Endothelial cell of umbilical vein (primary cell): Measurements from ENCODE around the gene PROZ. TPM values are rescaled to one million over a fixed set of nuclear protein-coding genes. Genes with fewer than 3 reads are reported as not detected.

Experiments used
- BruUV-seq: library from RNA; stranded (reverse); fragments of 400-500 nt; replicated peaks from 2 replicates; lab custom pipeline; 2021; lab: Mats Ljungman, UMichigan
- CTCF ChIA-PET: fragments of 300-600, 350-600 bp; sonication (Branson Sonifier 250); formaldehyde crosslinking; loops from one replicate; lab custom pipeline; 2021; ENCODE audit warnings: antibody characterized with exemption, inconsistent platforms; lab: Charles Lee
- POLR2A ChIA-PET: fragments of 300-600, 350-600 bp; sonication (Branson Sonifier 250); formaldehyde crosslinking; loops from one replicate; lab custom pipeline; 2021; ENCODE audit warnings: antibody characterized with exemption, inconsistent platforms; lab: Charles Lee
- DNase-seq: peaks from one replicate; pipeline ENCODE4 v3.0.0-alpha.2; 2011; ENCODE audit warnings: low read depth, low spot score
- FAIRE-seq: peaks from 2 replicates; lab custom pipeline; 2011; peaks lifted over from hg19 to GRCh38; lab: Jason Lieb, UNC
- H2AFZ ChIP-seq: 2 replicates; pipeline ENCODE4 v1.6.0; 2012; ENCODE audit warnings: low read depth, low read length, control low read depth, inconsistent platforms
- H3K27ac ChIP-seq: 2 replicates; pipeline ENCODE4 v1.5.1; 2011; ENCODE audit warnings: low read depth, mild to moderate bottlenecking, control low read depth, low read length, moderate library complexity; ENCODE audit not compliant: insufficient read depth
- H3K27me3 ChIP-seq, 2 experiments: 2 replicates each; pipeline versions ENCODE4 v1.6.0 to v1.6.1; 2011; ENCODE audit warnings: low read length in 2 of 2, mixed read lengths in 1 of 2; ENCODE audit not compliant: control insufficient read depth in 2 of 2, insufficient read depth in 2 of 2
- H3K36me3 ChIP-seq, 2 experiments: 2 replicates in 1 of 2; 3 replicates in 1 of 2; pipeline ENCODE4 v1.5.1; 2011; ENCODE audit warnings: low read length in 2 of 2, mild to moderate bottlenecking in 1 of 2, moderate library complexity in 1 of 2; ENCODE audit not compliant: control insufficient read depth in 2 of 2, insufficient read depth in 2 of 2; ENCODE audit errors: extremely low read depth in 1 of 2
- H3K4me1 ChIP-seq: 3 replicates; pipeline ENCODE4 v1.5.1; 2011; ENCODE audit warnings: mild to moderate bottlenecking, low read length; ENCODE audit not compliant: control insufficient read depth, insufficient read depth; ENCODE audit errors: extremely low read depth
- H3K4me2 ChIP-seq: 2 replicates; pipeline ENCODE4 v1.6.1; 2011; ENCODE audit warnings: low read length, control low read depth, mixed read lengths; ENCODE audit not compliant: insufficient read depth
- H3K4me3 ChIP-seq, 3 experiments: fragments of 200-600 bp in 1 of 3; sonication (generic), shearing (Covaris generic) in 1 of 3; replicated peaks in 1 of 3; 2 replicates each; pipeline ENCODE4 v1.5.1; 2011 to 2016; ENCODE audit warnings: control low read depth in 3 of 3, low read length in 3 of 3, mild to moderate bottlenecking in 2 of 3, inconsistent platforms in 1 of 3, low read depth in 1 of 3, moderate library complexity in 1 of 3; ENCODE audit not compliant: insufficient read depth in 1 of 3
- H3K79me2 ChIP-seq: 2 replicates; pipeline ENCODE4 v1.6.0; 2012; ENCODE audit warnings: low read length, inconsistent platforms; ENCODE audit not compliant: control insufficient read depth, insufficient read depth
- H3K9ac ChIP-seq: replicated peaks from 2 replicates; pipeline ENCODE3; 2011; ENCODE audit warnings: low read length, control low read depth; ENCODE audit not compliant: insufficient read depth; ENCODE audit errors: extremely low read depth
- H3K9me1 ChIP-seq: replicated peaks from 3 replicates; pipeline ENCODE4 v1.6.0; 2011; ENCODE audit warnings: mild to moderate bottlenecking, low read length; ENCODE audit not compliant: control insufficient read depth, insufficient read depth; ENCODE audit errors: extremely low read depth
- H3K9me3 ChIP-seq: replicated peaks from 2 replicates; pipeline ENCODE4 v1.5.1; 2012; ENCODE audit warnings: low read length, inconsistent platforms; ENCODE audit not compliant: control insufficient read depth, insufficient read depth
- H4K20me1 ChIP-seq: replicated peaks from 2 replicates; pipeline ENCODE3; 2011; ENCODE audit warnings: mild to moderate bottlenecking, low read length; ENCODE audit not compliant: control insufficient read depth, insufficient read depth; ENCODE audit errors: extremely low read depth
- EZH2 ChIP-seq: IDR thresholded peaks from 2 replicates; pipeline ENCODE4 v1.6.1; 2012; ENCODE audit warnings: borderline replicate concordance, low read depth, mild to moderate bottlenecking, moderate library complexity, low read length, inconsistent platforms; ENCODE audit not compliant: severe bottlenecking
- FOS ChIP-seq: IDR thresholded peaks from 2 replicates; pipeline ENCODE4 v1.6.1; 2011; ENCODE audit warnings: mild to moderate bottlenecking, low read length, moderate library complexity, borderline replicate concordance; ENCODE audit not compliant: insufficient read depth
- GATA2 ChIP-seq: IDR thresholded peaks from 2 replicates; pipeline ENCODE4 v1.7.0; 2011; ENCODE audit warnings: low read depth, mild to moderate bottlenecking, moderate library complexity, mixed read lengths, low read length; ENCODE audit not compliant: insufficient read length, insufficient read depth
- JUN ChIP-seq: IDR thresholded peaks from 2 replicates; pipeline ENCODE4 v1.6.1; 2011; ENCODE audit warnings: borderline replicate concordance, low read depth; ENCODE audit not compliant: insufficient read length, insufficient read depth
- MYC ChIP-seq: IDR thresholded peaks from one replicate; pipeline ENCODE4 v1.6.1; 2011; ENCODE audit warnings: mild to moderate bottlenecking, low read depth, low read length
- POLR2A ChIP-seq: IDR thresholded peaks from 2 replicates; pipeline ENCODE4 v1.6.1; 2012; ENCODE audit warnings: low read depth, mild to moderate bottlenecking, control low read depth, low read length
- POLR2AphosphoS5 ChIP-seq: IDR thresholded peaks from 2 replicates; pipeline ENCODE4 v1.6.1; 2012; ENCODE audit warnings: low read depth, mild to moderate bottlenecking, control low read depth, low read length, moderate library complexity; ENCODE audit not compliant: insufficient read depth
- dilution Hi-C: fragments of 300-500 bp; cut with MboI; formaldehyde crosslinking; loops from one replicate; pipeline ENCODE4 v1.15.0; 2019; ENCODE audit warnings: low sequenced_read_pairs; ENCODE audit not compliant: extremely low pct_ligation_motif_present
- intact Hi-C: fragments of 100-400 bp; cut with micrococcal nuclease; formaldehyde crosslinking; loops from one replicate; pipeline ENCODE4 v1.10.0; 2022
- polyA plus RNA-seq, 4 experiments: library from polyadenylated mRNA; depleted of rRNA in 3 of 4; stranded (reverse) in 3 of 4; unstranded in 1 of 4; fragments of >200 nt; gene quantifications; 2 replicates each; pipeline versions ENCODE4 v1.2.1 to v1.2.3, GENCODE V29; 2011 to 2012; ENCODE audit warnings: missing spikeins in 1 of 4
- total RNA-seq: library from RNA; stranded (reverse); gene quantifications from 2 replicates; pipeline ENCODE4 v1.2.3, GENCODE V29; 2021
- TF ChIP-seq, protein P1 (sequence below), 2 donors: IDR thresholded peaks; 1 replicate in 1 of 2; 2 replicates in 1 of 2; pipeline ENCODE4 v1.5.1; 2011; ENCODE audit warnings: low read length in 2 of 2, mild to moderate bottlenecking in 2 of 2, moderate library complexity in 2 of 2, control low read depth in 1 of 2, inconsistent platforms in 1 of 2, low read depth in 1 of 2; ENCODE audit not compliant: insufficient read depth in 1 of 2; ENCODE audit errors: extremely low read depth in 1 of 2
- TF ChIP-seq, protein P2 (sequence below): IDR thresholded peaks from 2 replicates; pipeline ENCODE4 v1.6.1; 2011; ENCODE audit not compliant: insufficient read depth, insufficient read length

PROZ gene
- total and polyA plus RNA-seq, 2 donors (not counting 3 experiments of a cell fraction or from before 2014, with no cell fraction given), result not detected

- no peaks in the 10 kb centered on the region for H3K9me1 ChIP-seq
- H4K20me1 ChIP-seq, result no peaks in the 10 kb centered on the region
- peaks cover 87% of the 10 kb centered on the region for H3K79me2 ChIP-seq
- no peak for TF ChIP-seq JUN
- no peak for TF ChIP-seq FOS
- peak; percentile 78 for TF ChIP-seq POLR2A
- peak; percentile 90 for TF ChIP-seq POLR2AphosphoS5
- TF ChIP-seq, protein P1, sequence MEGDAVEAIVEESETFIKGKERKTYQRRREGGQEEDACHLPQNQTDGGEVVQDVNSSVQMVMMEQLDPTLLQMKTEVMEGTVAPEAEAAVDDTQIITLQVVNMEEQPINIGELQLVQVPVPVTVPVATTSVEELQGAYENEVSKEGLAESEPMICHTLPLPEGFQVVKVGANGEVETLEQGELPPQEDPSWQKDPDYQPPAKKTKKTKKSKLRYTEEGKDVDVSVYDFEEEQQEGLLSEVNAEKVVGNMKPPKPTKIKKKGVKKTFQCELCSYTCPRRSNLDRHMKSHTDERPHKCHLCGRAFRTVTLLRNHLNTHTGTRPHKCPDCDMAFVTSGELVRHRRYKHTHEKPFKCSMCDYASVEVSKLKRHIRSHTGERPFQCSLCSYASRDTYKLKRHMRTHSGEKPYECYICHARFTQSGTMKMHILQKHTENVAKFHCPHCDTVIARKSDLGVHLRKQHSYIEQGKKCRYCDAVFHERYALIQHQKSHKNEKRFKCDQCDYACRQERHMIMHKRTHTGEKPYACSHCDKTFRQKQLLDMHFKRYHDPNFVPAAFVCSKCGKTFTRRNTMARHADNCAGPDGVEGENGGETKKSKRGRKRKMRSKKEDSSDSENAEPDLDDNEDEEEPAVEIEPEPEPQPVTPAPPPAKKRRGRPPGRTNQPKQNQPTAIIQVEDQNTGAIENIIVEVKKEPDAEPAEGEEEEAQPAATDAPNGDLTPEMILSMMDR (IDR thresholded peaks at IDR 0.05; ENCODE audit: extremely low read depth in 1 of 2, insufficient read depth in 1 of 2, low read depth in 1 of 2, low read length in 2 of 2), result no peak
- no peak for TF ChIP-seq EZH2
- TF ChIP-seq GATA2, result no peak
- TF ChIP-seq, protein P2, sequence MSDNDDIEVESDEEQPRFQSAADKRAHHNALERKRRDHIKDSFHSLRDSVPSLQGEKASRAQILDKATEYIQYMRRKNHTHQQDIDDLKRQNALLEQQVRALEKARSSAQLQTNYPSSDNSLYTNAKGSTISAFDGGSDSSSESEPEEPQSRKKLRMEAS, result no peak
- peak; percentile 34 for TF ChIP-seq MYC
- H3K36me3 ChIP-seq, result peaks cover 0 to 2% of the 10 kb centered on the region in 2 experiments
- H3K4me1 ChIP-seq, result peaks cover 19% of the 10 kb centered on the region
- dilution Hi-C loops, result no loop called here
- no peaks in the 10 kb centered on the region for H3K9me3 ChIP-seq
- H3K27ac ChIP-seq, result peak within 1 kb of the TSS; percentile 98
- H3K27me3 ChIP-seq, result no peaks in the 10 kb centered on the region
- DNase-seq (peak; percentile 85), FAIRE-seq (peak; percentile 80)
- BruUV-seq, result no TSS peak
- intact Hi-C loops, result loop anchor here (1.0 to 5.0 kb wide), 5 partner anchors 21 to 266 kb away; no protein-coding TSS in a partner anchor
- peak within 1 kb of the TSS; percentile 76 for H3K4me2 ChIP-seq
- H2AFZ ChIP-seq, result peak within 1 kb of the TSS; percentile 84
- peak within 1 kb of the TSS; percentile 98 for H3K9ac ChIP-seq
- ChIA-PET POLR2A (interaction anchor here (1.4 to 1.8 kb wide), 2 partner anchors 17 to 22 kb away, joined by 3 to 6 read pairs; no protein-coding TSS in a partner anchor), CTCF (interaction anchor here (1.0 to 1.8 kb wide), 2 partner anchors 21 to 52 kb away, joined by 3 to 4 read pairs; no protein-coding TSS in a partner anchor)
- peak within 1 kb of the TSS; percentile 73 to 92 (median 91) for H3K4me3 ChIP-seq
Observed at GRCh38 chr13:113208421-113209335, 50.2 kb downstream of the PROZ start, which contains the start of gene PCID2. TSS of gene PCID2 (minus strand) at chr13:113208669. CDS start at chr13:113208634, 35 bp downstream.
